Activated naive CD8-positive, alpha-beta T cell treated with anti-CD3 and anti-CD28 coated beads, Interleukin-2, amount 50 U/mL, for 16 hours (primary cell): Measurements from ENCODE around the gene COL6A1.

Experiments
- DNase-seq: peaks from one replicate; pipeline ENCODE4 v3.0.0-alpha.2; 2020; ENCODE audit warnings: low read depth, low spot score

Gene COL6A1

GRCh38 chr21:45993210-45994085, 11.9 kb downstream of the COL6A1 start:
- DNase-seq, result no peak

- no peak for DNase-seq
Measured at GRCh38 chr21:45994086-45994661, 12.6 kb downstream of the COL6A1 start.

- DNase-seq, result no peak
Measured at GRCh38 chr21:45994759-45995685, 13.5 kb downstream of the COL6A1 start.

GRCh38 chr21:45995686-45996179, 14.2 kb downstream of the COL6A1 start:
- DNase-seq, result no peak

GRCh38 chr21:45996311-45997204, 15.0 kb downstream of the COL6A1 start:
- DNase-seq, result no peak

- DNase-seq, result no peak
Measured at GRCh38 chr21:45997205-45997494, 15.6 kb downstream of the COL6A1 start.

- DNase-seq, result no peak
Measured at GRCh38 chr21:45997495-45998275, 16.1 kb downstream of the COL6A1 start.

- DNase-seq, result no peak
Measured at GRCh38 chr21:45998276-45998701, 16.7 kb downstream of the COL6A1 start.

GRCh38 chr21:45998871-45999580, 17.5 kb downstream of the COL6A1 start:
- DNase-seq, result no peak

GRCh38 chr21:45999581-46000181, 18.1 kb downstream of the COL6A1 start:
- no peak for DNase-seq

- DNase-seq, result no peak
Measured at GRCh38 chr21:46000182-46000730, 18.7 kb downstream of the COL6A1 start.

GRCh38 chr21:46000731-46001641, 19.4 kb downstream of the COL6A1 start:
- no peak for DNase-seq

GRCh38 chr21:46001821-46002681, 20.5 kb downstream of the COL6A1 start:
- no peak for DNase-seq

GRCh38 chr21:46002841-46003574, 21.4 kb downstream of the COL6A1 start:
- no peak for DNase-seq

GRCh38 chr21:46003575-46004007, 22.0 kb downstream of the COL6A1 start:
- DNase-seq, result no peak
